ENCODE results near the gene SHE.

DNA sequence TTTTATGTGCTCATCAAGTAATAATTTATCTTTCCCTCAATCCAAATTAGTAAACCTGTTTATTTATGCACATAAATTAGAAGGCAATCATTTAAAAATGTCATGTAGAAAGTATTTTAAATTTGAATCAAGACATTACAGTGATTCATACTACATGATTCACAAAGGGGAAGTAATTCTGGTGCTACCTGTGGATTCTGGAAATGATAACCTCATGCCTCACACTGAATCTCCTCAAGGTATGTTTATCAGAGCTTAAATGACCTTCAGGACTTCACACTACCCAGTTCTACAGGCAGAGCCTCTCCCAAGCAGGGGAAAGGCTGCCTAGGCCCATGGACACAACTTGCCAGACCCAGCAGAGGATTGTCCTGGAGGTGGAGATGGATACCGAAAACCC is 25.4 kb downstream of the SHE start:
- TF ChIP-seq, protein P1, sequence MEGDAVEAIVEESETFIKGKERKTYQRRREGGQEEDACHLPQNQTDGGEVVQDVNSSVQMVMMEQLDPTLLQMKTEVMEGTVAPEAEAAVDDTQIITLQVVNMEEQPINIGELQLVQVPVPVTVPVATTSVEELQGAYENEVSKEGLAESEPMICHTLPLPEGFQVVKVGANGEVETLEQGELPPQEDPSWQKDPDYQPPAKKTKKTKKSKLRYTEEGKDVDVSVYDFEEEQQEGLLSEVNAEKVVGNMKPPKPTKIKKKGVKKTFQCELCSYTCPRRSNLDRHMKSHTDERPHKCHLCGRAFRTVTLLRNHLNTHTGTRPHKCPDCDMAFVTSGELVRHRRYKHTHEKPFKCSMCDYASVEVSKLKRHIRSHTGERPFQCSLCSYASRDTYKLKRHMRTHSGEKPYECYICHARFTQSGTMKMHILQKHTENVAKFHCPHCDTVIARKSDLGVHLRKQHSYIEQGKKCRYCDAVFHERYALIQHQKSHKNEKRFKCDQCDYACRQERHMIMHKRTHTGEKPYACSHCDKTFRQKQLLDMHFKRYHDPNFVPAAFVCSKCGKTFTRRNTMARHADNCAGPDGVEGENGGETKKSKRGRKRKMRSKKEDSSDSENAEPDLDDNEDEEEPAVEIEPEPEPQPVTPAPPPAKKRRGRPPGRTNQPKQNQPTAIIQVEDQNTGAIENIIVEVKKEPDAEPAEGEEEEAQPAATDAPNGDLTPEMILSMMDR (IDR thresholded peaks at IDR 0.05; ENCODE audit: low read length), result no peak
- no peak for TF ChIP-seq EZH2 (optimal IDR thresholded peaks at IDR 0.05; ENCODE audit: low read depth, low read length)
